ENCODE measurements around the gene POLD1.

The POLD1 gene

DNA sequence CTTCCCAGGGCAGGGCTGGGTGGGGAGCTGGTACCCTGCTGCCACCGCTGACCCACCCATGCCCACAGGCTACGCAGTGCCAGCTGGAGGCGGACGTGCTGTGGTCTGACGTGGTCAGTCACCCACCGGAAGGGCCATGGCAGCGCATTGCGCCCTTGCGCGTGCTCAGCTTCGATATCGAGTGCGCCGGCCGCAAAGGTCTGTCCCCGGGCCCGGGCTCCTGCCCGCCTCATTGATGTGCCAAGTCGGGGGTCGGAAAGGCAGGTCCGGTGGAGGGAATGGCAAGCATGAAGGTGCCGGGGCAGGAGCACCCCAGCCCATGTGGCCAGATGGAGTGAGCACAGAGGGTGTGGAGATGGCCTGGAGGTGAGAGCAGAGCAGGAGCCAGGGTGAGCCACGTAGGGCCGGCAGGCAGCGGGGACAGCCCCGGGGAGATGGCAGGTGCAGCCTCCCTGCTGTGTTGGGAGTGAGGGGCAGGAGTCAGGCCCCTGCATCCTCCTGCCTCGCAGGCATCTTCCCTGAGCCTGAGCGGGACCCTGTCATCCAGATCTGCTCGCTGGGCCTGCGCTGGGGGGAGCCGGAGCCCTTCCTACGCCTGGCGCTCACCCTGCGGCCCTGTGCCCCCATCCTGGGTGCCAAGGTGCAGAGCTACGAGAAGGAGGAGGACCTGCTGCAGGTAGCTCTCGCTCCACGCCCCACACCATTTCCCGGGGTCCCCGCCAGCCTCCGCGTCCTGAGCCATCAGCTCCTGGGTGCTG, 18.6 kb downstream of the POLD1 start:
- Histone ChIP-seq H3K36me3 (replicated peaks) (peaks cover 3% of the 10 kb centered on the region), H3K4me3 (ENCODE audit: low read depth, low read length) (no peak overlapping the region), H3K27me3 (replicated peaks) (no peaks in the 10 kb centered on the region), H3K27ac (no peak overlapping the region)
- in situ Hi-C loops (cut with HindIII; ENCODE audit: low pct_ligation_motif_present, low sequenced_read_pairs) = no loop called here
- TF ChIP-seq CTCF (IDR thresholded peaks at IDR 0.05; ENCODE audit: low read depth, low read length, missing control alignments) = no peak
- DNase-seq = no peak

GRCh38 chr19:50406156-50406820, 22.1 kb downstream of the POLD1 start:
- DNase-seq = no peak
- H3K27me3 ChIP-seq (replicated peaks) = no peaks in the 10 kb centered on the region
- no peak for TF ChIP-seq CTCF (IDR thresholded peaks at IDR 0.05; ENCODE audit: low read depth, low read length, missing control alignments)
- no peak overlapping the region for H3K4me3 ChIP-seq (ENCODE audit: low read depth, low read length)
- H3K36me3 ChIP-seq (replicated peaks) = peaks cover 3% of the 10 kb centered on the region
- in situ Hi-C loops (cut with HindIII; ENCODE audit: low pct_ligation_motif_present, low sequenced_read_pairs) = no loop called here
- H3K27ac ChIP-seq = no peak overlapping the region

DNA sequence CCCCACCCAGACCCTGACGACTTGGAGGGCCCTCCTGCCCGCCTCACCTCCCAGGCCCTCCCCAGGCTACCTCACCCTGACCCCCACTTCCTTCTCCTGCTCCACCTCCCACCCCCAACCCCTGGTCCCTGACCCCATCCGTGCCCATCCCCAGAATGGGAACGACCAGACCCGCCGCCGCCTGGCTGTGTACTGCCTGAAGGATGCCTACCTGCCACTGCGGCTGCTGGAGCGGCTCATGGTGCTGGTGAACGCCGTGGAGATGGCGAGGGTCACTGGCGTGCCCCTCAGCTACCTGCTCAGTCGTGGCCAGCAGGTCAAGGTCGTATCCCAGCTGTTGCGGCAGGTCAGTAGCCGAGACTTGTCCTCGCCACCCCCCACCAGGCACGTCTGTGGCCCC, 22.7 kb downstream of the POLD1 start:
- H3K4me3 ChIP-seq (ENCODE audit: low read depth, low read length) = no peak overlapping the region
- DNase-seq = no peak
- no peaks in the 10 kb centered on the region for H3K27me3 ChIP-seq (replicated peaks)
- H3K36me3 ChIP-seq (replicated peaks) = peaks cover 3% of the 10 kb centered on the region
- H3K27ac ChIP-seq = no peak overlapping the region
- in situ Hi-C loops (cut with HindIII; ENCODE audit: low pct_ligation_motif_present, low sequenced_read_pairs) = no loop called here
- TF ChIP-seq CTCF (IDR thresholded peaks at IDR 0.05; ENCODE audit: low read depth, low read length, missing control alignments) = no peak

GRCh38 chr19:50409347-50409746, 25.2 kb downstream of the POLD1 start:
- Histone ChIP-seq H3K27me3 (replicated peaks) (no peaks in the 10 kb centered on the region), H3K36me3 (replicated peaks) (no peaks in the 10 kb centered on the region), H3K4me3 (ENCODE audit: low read depth, low read length) (no peak overlapping the region), H3K27ac (no peak overlapping the region)
- TF ChIP-seq CTCF (IDR thresholded peaks at IDR 0.05; ENCODE audit: low read depth, low read length, missing control alignments) = no peak
- no peak for DNase-seq
- in situ Hi-C loops (cut with HindIII; ENCODE audit: low pct_ligation_motif_present, low sequenced_read_pairs) = no loop called here

DNA sequence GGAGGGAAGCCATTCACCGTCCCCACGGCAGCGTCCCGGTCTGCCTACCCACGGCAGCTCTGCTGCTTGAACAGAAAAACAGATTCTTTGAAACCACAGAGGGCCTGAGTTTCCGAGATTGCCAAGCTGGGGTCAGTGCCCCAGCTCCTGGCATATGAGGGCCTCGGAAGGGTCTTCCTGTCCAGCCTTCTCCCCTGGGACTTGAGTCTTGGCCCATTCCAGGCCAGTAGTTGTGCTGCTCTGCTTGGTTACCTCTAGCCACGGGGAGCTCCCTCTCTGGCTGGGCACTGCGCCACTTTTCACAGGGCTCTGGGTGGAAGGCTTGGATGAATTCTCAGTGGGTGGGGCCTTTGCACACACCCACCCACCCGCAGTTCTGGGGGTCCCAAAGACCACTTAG, 26.0 kb downstream of the POLD1 start:
- Histone ChIP-seq H3K27ac (no peak overlapping the region), H3K4me3 (ENCODE audit: low read depth, low read length) (no peak overlapping the region), H3K27me3 (replicated peaks) (no peaks in the 10 kb centered on the region), H3K36me3 (replicated peaks) (no peaks in the 10 kb centered on the region)
- DNase-seq = no peak
- no peak for TF ChIP-seq CTCF (IDR thresholded peaks at IDR 0.05; ENCODE audit: low read depth, low read length, missing control alignments)
- in situ Hi-C loops (cut with HindIII; ENCODE audit: low pct_ligation_motif_present, low sequenced_read_pairs) = no loop called here

Data from brain microvascular endothelial cell (primary cell).